HL-60 (cell line): ENCODE data around the gene CAPZA2.

Experiments used
- DNase-seq, 2 experiments: peaks; one replicate each; pipeline ENCODE4 v3.0.0-alpha.2; 2010 to 2020; ENCODE audit warnings: low read depth in 1 of 2, low spot score in 1 of 2
- H3K27ac ChIP-seq: fragments of 250-450 bp; sonication (Bioruptor Pico); replicated peaks from 2 replicates; pipeline ENCODE4 v1.5.1; 2020; ENCODE audit warnings: mild to moderate bottlenecking, moderate library complexity
- H3K27me3 ChIP-seq: fragments of 250-450 bp; sonication (Bioruptor Pico); 2 replicates; pipeline ENCODE4 v1.5.1; 2021; ENCODE audit warnings: mild to moderate bottlenecking, moderate library complexity; ENCODE audit not compliant: insufficient read depth, poor library complexity, severe bottlenecking
- H3K4me3 ChIP-seq: replicated peaks from 2 replicates; pipeline ENCODE4 v1.5.1; 2011; ENCODE audit warnings: mild to moderate bottlenecking, control low read depth, low read length; ENCODE audit not compliant: insufficient read depth
- GABPA ChIP-seq: IDR thresholded peaks from 2 replicates; pipeline ENCODE4 v1.6.1; 2012; ENCODE audit warnings: low read depth
- POLR2AphosphoS5 ChIP-seq: IDR thresholded peaks from 2 replicates; pipeline ENCODE4 v1.6.1; 2012; ENCODE audit warnings: low read depth
- REST ChIP-seq: IDR thresholded peaks from 2 replicates; pipeline ENCODE4 v1.6.1; 2012; ENCODE audit warnings: low read depth; ENCODE audit not compliant: insufficient replicate concordance
- SPI1 ChIP-seq: IDR thresholded peaks from 2 replicates; pipeline ENCODE4 v1.6.1; 2012; ENCODE audit warnings: low read depth, mild to moderate bottlenecking, borderline replicate concordance
- TF ChIP-seq, protein P1 (sequence below): IDR thresholded peaks from one replicate; pipeline ENCODE4 v1.5.1; 2011; ENCODE audit warnings: low read length, control low read depth, inconsistent platforms; ENCODE audit not compliant: insufficient read depth

CAPZA2 gene

DNA sequence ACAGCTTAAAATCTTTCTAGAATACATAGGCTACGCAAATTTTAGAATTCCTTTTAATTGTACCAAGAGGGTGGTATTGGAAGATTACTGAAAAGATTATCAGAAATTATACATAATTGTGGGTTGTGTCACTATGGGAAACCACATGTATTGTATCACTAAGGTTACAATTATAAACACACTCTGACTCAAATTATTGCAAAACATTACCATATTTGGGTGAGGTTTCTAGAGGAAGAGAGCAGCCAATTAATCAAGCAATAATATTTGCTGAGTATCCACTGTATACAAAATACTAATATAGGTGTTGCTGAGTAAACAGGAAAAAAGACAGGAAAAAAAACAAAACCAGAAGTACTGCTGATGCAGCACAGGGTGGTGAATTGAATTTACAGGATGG lies 3.1 kb upstream of the CAPZA2 start:
- no peaks in the 10 kb centered on the region for H3K27me3 ChIP-seq
- H3K4me3 ChIP-seq: no peak overlapping the region
- peak in 1 of 2 experiments; percentile 54 for DNase-seq
- TF ChIP-seq, protein P1, sequence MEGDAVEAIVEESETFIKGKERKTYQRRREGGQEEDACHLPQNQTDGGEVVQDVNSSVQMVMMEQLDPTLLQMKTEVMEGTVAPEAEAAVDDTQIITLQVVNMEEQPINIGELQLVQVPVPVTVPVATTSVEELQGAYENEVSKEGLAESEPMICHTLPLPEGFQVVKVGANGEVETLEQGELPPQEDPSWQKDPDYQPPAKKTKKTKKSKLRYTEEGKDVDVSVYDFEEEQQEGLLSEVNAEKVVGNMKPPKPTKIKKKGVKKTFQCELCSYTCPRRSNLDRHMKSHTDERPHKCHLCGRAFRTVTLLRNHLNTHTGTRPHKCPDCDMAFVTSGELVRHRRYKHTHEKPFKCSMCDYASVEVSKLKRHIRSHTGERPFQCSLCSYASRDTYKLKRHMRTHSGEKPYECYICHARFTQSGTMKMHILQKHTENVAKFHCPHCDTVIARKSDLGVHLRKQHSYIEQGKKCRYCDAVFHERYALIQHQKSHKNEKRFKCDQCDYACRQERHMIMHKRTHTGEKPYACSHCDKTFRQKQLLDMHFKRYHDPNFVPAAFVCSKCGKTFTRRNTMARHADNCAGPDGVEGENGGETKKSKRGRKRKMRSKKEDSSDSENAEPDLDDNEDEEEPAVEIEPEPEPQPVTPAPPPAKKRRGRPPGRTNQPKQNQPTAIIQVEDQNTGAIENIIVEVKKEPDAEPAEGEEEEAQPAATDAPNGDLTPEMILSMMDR: no peak
- TF ChIP-seq GABPA (no peak), SPI1 (no peak), REST (no peak), POLR2AphosphoS5 (no peak)
- peak overlapping the region; percentile 42 for H3K27ac ChIP-seq

- Histone ChIP-seq H3K4me3 (no peak overlapping the region), H3K27ac (peak overlapping the region; percentile 32; the same call in 1 of the 2 replicates), H3K27me3 (no peaks in the 10 kb centered on the region)
- TF ChIP-seq, protein P1: no peak
- no peak for TF ChIP-seq REST
- no peak for TF ChIP-seq POLR2AphosphoS5
- TF ChIP-seq SPI1: no peak
- no peak for TF ChIP-seq GABPA
- DNase-seq: no peak
Observed at GRCh38 chr7:116861717-116862116, 670 bp upstream of the CAPZA2 start.

GRCh38 chr7:116862951-116863670 lies 724 bp downstream of the CAPZA2 start:
- TF ChIP-seq, protein P1: no peak
- TF ChIP-seq SPI1: peak; percentile 48; the same call in 1 of the 2 replicates
- no peak for TF ChIP-seq POLR2AphosphoS5
- H3K4me3 ChIP-seq: peak overlapping the region; percentile 94
- H3K27ac ChIP-seq: peak overlapping the region; percentile 99
- peak in 1 of 2 experiments; percentile 24 for DNase-seq
- H3K27me3 ChIP-seq: no peaks in the 10 kb centered on the region
